Thymus (tissue), 11 donors: ENCODE results near the gene CCDC141. TPM values are rescaled to one million over a fixed set of nuclear protein-coding genes. Genes with fewer than 3 reads are reported as not detected.

Experiments
- DNase-seq, 9 donors: peaks; one replicate each; pipeline ENCODE4 v3.0.0-alpha.2; 2013; ENCODE audit warnings: low spot score in 9 of 9, low read depth in 6 of 9, missing footprints in 1 of 9
- H3K27ac ChIP-seq, 2 donors: one replicate each; pipeline ENCODE4 v1.5.1; 2013; ENCODE audit warnings: control low read depth in 1 of 2, low read depth in 1 of 2, low read length in 1 of 2, mild to moderate bottlenecking in 1 of 2, moderate library complexity in 1 of 2
- H3K27me3 ChIP-seq, 2 donors: one replicate each; pipeline ENCODE4 v1.5.1; 2013; ENCODE audit warnings: low read length in 1 of 2; ENCODE audit not compliant: control insufficient read depth in 2 of 2, insufficient read depth in 1 of 2
- H3K36me3 ChIP-seq, 2 donors: one replicate each; pipeline ENCODE4 v1.5.1; 2013; ENCODE audit warnings: low read length in 1 of 2, mild to moderate bottlenecking in 1 of 2, moderate library complexity in 1 of 2; ENCODE audit not compliant: control insufficient read depth in 2 of 2, insufficient read depth in 2 of 2
- H3K4me1 ChIP-seq, 2 donors: one replicate each; pipeline ENCODE4 v1.5.1; 2013; ENCODE audit warnings: low read length in 2 of 2; ENCODE audit not compliant: control insufficient read depth in 2 of 2, insufficient read depth in 2 of 2
- H3K4me3 ChIP-seq, 2 donors: one replicate each; pipeline ENCODE4 v1.5.1; 2013; ENCODE audit warnings: low read length in 2 of 2, control low read depth in 1 of 2, mild to moderate bottlenecking in 1 of 2
- H3K9me3 ChIP-seq, 2 donors: one replicate each; pipeline ENCODE4 v1.5.1; 2013; ENCODE audit warnings: low read length in 1 of 2, mild to moderate bottlenecking in 1 of 2; ENCODE audit not compliant: control insufficient read depth in 2 of 2, insufficient read depth in 1 of 2
- WGBS: extraction: QIAGEN DNeasy Blood & Tissue Kit; methylation state at CpG from one replicate; pipeline ENCODE4 v1.1.7; 2013; 5-methylcytosine and 5-hydroxymethylcytosine counted together
- polyA plus RNA-seq: library from polyadenylated mRNA; stranded (reverse); fragments of 200-250 nt; gene quantifications from one replicate; pipeline ENCODE4 v1.2.3, GENCODE V29; 2013
- total RNA-seq: library from RNA; stranded (reverse); fragments of 120-200 nt; gene quantifications from one replicate; pipeline ENCODE4 v1.2.4, GENCODE V29; 2013
- donor health status: healthy.

Gene CCDC141
- total and polyA plus RNA-seq, 2 donors: 0.84 to 5.8 TPM

DNA sequence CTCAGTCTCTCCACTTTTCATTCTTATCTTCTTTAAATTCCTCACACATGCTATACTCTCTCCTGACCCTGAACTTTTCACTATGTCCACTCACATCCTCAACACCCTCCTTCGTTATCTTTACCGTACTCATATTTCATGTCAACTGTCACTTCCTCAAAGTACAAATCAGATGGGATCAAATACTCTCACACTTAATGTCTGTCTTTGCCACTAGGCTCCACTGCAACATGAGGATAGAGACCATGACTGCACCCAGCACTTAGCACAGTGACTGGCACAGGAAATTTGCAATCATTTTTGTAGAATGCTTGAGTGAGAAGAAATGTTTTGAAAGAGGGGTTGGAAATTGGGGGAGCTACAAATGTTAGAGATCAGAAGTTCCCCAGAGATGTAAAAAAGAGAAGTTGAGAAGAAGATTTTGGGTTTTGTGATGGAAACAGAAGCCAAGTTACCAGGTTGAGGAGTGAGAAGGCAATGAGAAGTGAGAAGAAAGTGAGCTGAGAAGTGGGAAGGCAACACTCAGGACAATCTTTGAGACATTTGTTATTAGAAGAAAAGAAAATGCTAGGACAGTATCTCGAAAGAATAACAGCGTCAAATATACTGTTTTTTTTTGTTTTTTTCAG lies 87.0 kb downstream of the CCDC141 start:
- H3K4me1 ChIP-seq: no peaks in the 10 kb centered on the region
- H3K4me3 ChIP-seq: no peak overlapping the region
- no peak overlapping the region for H3K27ac ChIP-seq
- H3K9me3 ChIP-seq: no peaks in the 10 kb centered on the region
- H3K36me3 ChIP-seq: no peaks in the 10 kb centered on the region
- no peaks in the 10 kb centered on the region for H3K27me3 ChIP-seq
- peak in 1 of 9 donors; percentile 7 for DNase-seq
- WGBS: 93% methylated on average over 4 of the region's 4 CpGs

- Histone ChIP-seq H3K4me3 (no peak overlapping the region), H3K9me3 (no peaks in the 10 kb centered on the region), H3K27me3 (no peaks in the 10 kb centered on the region), H3K4me1 (no peaks in the 10 kb centered on the region), H3K27ac (no peak overlapping the region), H3K36me3 (no peaks in the 10 kb centered on the region)
- 98% methylated on average over 1 of the region's 1 CpG for WGBS
- DNase-seq: no peak
Measured at GRCh38 chr2:178962152-178962551, 87.8 kb downstream of the CCDC141 start.

DNA sequence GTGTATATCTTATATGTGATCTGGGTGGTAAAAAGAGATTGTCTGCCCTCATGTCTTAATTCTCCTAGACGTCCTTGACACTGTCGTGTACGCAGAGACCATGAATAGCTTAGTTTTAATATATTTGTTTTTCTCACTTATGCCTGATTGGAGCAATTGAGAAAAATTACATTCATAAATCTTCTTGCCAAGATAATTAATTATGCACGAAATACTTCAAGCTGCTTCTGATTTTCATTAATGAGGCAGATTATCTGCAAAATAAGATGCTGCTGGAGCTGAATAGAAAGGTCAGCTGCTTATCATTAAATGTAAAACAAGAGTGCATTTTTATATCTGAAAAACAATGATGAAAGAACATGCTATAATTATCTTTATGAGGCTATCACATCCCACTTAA lies 95.9 kb downstream of the CCDC141 start:
- DNase-seq: no peak
- no peaks in the 10 kb centered on the region for H3K36me3 ChIP-seq
- 95% methylated on average over 4 of the region's 4 CpGs for WGBS

GRCh38 chr2:178951266-178952006 lies 98.5 kb downstream of the CCDC141 start:
- Histone ChIP-seq H3K4me3 (no peak overlapping the region), H3K36me3 (no peaks in the 10 kb centered on the region), H3K27ac (no peak overlapping the region), H3K9me3 (no peaks in the 10 kb centered on the region), H3K27me3 (no peaks in the 10 kb centered on the region), H3K4me1 (no peaks in the 10 kb centered on the region)
- no peak for DNase-seq
- WGBS: 97% methylated on average over 5 of the region's 5 CpGs

More for the DNA sequence above, 95.9 kb downstream of the CCDC141 start:
- H3K4me1 ChIP-seq: no peaks in the 10 kb centered on the region
- H3K27ac ChIP-seq: no peak overlapping the region
- no peaks in the 10 kb centered on the region for H3K27me3 ChIP-seq
- H3K4me3 ChIP-seq: no peak overlapping the region
- H3K9me3 ChIP-seq: no peaks in the 10 kb centered on the region

DNA sequence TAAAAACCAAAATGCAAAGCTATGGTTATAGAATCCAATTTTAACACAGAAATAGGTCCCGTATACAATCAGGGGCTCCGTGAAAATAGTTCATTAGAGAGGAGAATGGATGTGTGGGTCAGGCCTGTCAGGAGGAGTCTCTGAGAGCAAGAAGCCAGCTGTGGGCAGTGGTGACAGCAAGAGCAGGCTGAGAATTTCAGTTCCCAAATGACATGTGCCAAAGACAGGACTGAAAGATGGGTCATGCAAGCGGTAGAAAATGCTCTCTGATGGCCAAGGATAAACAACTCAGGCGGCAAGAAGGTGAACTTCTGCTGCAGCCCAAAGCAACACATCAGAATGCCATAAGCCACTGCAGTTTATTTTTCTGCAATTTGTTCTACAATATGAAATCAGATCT lies 100.4 kb downstream of the CCDC141 start:
- Histone ChIP-seq H3K4me1 (no peaks in the 10 kb centered on the region), H3K36me3 (no peaks in the 10 kb centered on the region)
- 83% methylated on average over 4 of the region's 4 CpGs for WGBS

DNA sequence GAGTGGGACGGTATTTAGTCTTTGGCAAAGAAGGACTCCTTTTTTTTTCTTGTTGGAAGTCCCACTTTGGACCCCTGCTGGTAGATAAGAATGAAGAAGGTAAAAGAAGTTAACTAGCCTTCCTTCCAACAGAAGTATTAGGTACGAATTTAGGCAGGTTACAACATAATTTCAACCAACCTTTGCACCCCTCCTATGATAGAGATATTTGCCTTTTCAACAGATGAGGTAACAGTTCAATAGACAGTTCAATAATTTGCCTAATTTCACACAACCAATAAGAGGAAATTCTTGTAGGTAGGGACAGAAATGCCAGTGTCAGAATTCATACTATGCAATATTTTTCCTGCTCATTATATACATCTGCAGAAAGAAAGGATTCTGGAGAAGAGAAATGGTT lies 100.8 kb downstream of the CCDC141 start:
- WGBS: 96% methylated on average over 2 of the region's 2 CpGs

More for the DNA sequence above, 100.4 kb downstream of the CCDC141 start:
- Histone ChIP-seq H3K9me3 (no peaks in the 10 kb centered on the region), H3K4me3 (no peak overlapping the region), H3K27me3 (no peaks in the 10 kb centered on the region), H3K27ac (no peak overlapping the region)
- no peak for DNase-seq

DNA sequence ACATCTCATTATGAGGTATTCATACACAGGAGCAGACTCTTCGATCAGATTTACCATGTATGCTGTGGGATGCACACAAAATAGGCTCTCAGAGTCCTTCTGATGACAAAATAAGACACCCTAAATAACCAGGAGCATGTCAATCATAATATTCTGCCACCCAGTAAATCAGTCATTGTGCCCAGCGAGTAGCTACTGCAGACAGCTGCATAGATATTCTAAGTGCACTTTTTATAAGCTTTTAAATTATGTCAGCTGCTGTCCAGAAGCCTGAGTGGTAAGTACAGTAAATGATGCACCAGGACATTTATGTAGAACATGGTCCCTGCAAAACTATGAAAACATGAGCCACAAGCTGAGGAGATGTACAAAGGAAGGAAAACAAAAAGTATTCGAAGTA lies 102.9 kb downstream of the CCDC141 start:
- no peak overlapping the region for H3K4me3 ChIP-seq
- H3K9me3 ChIP-seq: no peaks in the 10 kb centered on the region
- no peaks in the 10 kb centered on the region for H3K36me3 ChIP-seq
- H3K27ac ChIP-seq: no peak overlapping the region
- H3K4me1 ChIP-seq: no peaks in the 10 kb centered on the region
- WGBS: 97% methylated on average over 3 of the region's 3 CpGs
- DNase-seq: no peak
- H3K27me3 ChIP-seq: no peaks in the 10 kb centered on the region

More for the DNA sequence above, 100.8 kb downstream of the CCDC141 start:
- Histone ChIP-seq H3K27ac (no peak overlapping the region), H3K36me3 (no peaks in the 10 kb centered on the region), H3K4me3 (no peak overlapping the region), H3K27me3 (no peaks in the 10 kb centered on the region), H3K4me1 (no peaks in the 10 kb centered on the region), H3K9me3 (no peaks in the 10 kb centered on the region)
- no peak for DNase-seq

GRCh38 chr2:178946494-178946893 lies 103.4 kb downstream of the CCDC141 start:
- Histone ChIP-seq H3K27ac (no peak overlapping the region), H3K36me3 (no peaks in the 10 kb centered on the region), H3K9me3 (no peaks in the 10 kb centered on the region), H3K27me3 (no peaks in the 10 kb centered on the region), H3K4me1 (no peaks in the 10 kb centered on the region), H3K4me3 (no peak overlapping the region)
- DNase-seq: no peak
- WGBS: 96% methylated on average over 3 of the region's 3 CpGs

- Histone ChIP-seq H3K27me3 (no peaks in the 10 kb centered on the region), H3K36me3 (no peaks in the 10 kb centered on the region), H3K9me3 (no peaks in the 10 kb centered on the region), H3K4me1 (no peaks in the 10 kb centered on the region), H3K4me3 (no peak overlapping the region), H3K27ac (no peak overlapping the region)
- no peak for DNase-seq
- 96% methylated on average over 1 of the region's 1 CpG for WGBS
Measured at GRCh38 chr2:178943745-178944144, 106.2 kb downstream of the CCDC141 start.
